ENCODE results near the gene COL26A1.

COL26A1 gene

DNA sequence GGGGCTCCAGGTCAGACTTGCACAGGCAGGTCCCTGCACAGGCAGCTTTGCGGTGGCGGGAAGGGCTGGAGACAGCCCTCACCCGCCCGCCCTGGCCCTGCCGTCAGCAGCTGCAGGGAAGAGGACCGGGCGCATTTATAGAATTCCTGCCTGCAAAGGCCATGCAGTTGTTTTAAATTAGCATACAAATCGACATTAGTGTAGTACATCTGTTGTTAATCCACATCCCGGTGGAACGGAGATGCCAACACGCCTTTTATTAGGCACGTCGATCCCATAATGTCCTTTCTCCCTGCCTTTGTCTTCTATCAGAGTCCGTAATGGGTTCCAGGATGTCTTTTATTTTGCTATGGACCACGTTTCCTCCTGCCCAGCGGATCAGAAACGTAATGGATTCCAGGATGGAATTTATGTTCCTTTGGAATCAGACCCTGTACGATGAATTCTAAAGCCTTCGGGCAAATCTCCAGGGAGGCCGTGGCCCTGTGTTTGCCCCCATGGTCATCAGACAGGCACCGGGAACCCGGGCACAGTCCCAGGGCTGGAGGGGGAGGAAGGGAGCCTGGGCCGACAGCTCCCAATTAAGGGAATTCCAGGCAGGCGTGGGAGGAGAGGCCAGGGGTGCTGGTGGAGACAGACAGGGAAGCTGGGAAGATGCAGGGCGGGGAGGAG, 123.9 kb downstream of the COL26A1 start:
- no peak for TF ChIP-seq POLR2AphosphoS5 (IDR thresholded peaks at IDR 0.05; ENCODE audit: low read depth, low read length)
- TF ChIP-seq FOXP2 (optimal IDR thresholded peaks at IDR 0.05; ENCODE audit: borderline replicate concordance, extremely low read depth, extremely low read length, insufficient read depth) = no peak

DNA sequence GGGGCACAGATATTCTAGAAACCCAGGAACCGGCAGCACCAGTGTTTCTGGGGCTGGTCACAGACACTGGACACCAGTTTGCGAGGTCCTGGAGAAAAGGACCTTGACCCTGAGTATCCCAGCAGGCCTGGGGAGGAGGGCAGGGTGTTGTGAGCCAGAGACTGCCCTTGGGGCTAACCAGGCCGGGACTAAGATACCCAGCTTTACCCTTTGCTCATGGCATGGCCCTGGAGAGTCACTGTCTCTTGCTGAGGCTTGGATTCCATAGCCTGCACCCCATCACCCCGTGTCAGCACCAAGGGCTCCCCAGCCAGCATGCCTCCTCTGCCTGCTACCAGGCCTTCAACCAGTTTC, 124.4 kb downstream of the COL26A1 start:
- TF ChIP-seq, protein P1, sequence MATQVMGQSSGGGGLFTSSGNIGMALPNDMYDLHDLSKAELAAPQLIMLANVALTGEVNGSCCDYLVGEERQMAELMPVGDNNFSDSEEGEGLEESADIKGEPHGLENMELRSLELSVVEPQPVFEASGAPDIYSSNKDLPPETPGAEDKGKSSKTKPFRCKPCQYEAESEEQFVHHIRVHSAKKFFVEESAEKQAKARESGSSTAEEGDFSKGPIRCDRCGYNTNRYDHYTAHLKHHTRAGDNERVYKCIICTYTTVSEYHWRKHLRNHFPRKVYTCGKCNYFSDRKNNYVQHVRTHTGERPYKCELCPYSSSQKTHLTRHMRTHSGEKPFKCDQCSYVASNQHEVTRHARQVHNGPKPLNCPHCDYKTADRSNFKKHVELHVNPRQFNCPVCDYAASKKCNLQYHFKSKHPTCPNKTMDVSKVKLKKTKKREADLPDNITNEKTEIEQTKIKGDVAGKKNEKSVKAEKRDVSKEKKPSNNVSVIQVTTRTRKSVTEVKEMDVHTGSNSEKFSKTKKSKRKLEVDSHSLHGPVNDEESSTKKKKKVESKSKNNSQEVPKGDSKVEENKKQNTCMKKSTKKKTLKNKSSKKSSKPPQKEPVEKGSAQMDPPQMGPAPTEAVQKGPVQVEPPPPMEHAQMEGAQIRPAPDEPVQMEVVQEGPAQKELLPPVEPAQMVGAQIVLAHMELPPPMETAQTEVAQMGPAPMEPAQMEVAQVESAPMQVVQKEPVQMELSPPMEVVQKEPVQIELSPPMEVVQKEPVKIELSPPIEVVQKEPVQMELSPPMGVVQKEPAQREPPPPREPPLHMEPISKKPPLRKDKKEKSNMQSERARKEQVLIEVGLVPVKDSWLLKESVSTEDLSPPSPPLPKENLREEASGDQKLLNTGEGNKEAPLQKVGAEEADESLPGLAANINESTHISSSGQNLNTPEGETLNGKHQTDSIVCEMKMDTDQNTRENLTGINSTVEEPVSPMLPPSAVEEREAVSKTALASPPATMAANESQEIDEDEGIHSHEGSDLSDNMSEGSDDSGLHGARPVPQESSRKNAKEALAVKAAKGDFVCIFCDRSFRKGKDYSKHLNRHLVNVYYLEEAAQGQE (IDR thresholded peaks at IDR 0.05; ENCODE audit: insufficient read depth in 1 of 2, low read depth in 2 of 2, low read length in 2 of 2) = no peak
- TF ChIP-seq POLR2AphosphoS5 (IDR thresholded peaks at IDR 0.05; ENCODE audit: low read depth, low read length) (no peak), SIN3A (IDR thresholded peaks at IDR 0.05; ENCODE audit: borderline replicate concordance, insufficient read depth, low read length) (no peak)

- no peak for TF ChIP-seq SIN3A (IDR thresholded peaks at IDR 0.05; ENCODE audit: borderline replicate concordance, insufficient read depth, low read length)
- TF ChIP-seq, protein P1 (IDR thresholded peaks at IDR 0.05; ENCODE audit: insufficient read depth in 1 of 2, low read depth in 2 of 2, low read length in 2 of 2) = no peak
- TF ChIP-seq POLR2AphosphoS5 (IDR thresholded peaks at IDR 0.05; ENCODE audit: low read depth, low read length) = no peak
- TF ChIP-seq FOXP2 (optimal IDR thresholded peaks at IDR 0.05; ENCODE audit: borderline replicate concordance, extremely low read depth, extremely low read length, insufficient read depth) = no peak
- TF ChIP-seq TAF1 (IDR thresholded peaks at IDR 0.05; ENCODE audit: borderline replicate concordance, insufficient read depth, low read length) = no peak
Measured at GRCh38 chr7:101487753-101488152, 125.1 kb downstream of the COL26A1 start.

DNA sequence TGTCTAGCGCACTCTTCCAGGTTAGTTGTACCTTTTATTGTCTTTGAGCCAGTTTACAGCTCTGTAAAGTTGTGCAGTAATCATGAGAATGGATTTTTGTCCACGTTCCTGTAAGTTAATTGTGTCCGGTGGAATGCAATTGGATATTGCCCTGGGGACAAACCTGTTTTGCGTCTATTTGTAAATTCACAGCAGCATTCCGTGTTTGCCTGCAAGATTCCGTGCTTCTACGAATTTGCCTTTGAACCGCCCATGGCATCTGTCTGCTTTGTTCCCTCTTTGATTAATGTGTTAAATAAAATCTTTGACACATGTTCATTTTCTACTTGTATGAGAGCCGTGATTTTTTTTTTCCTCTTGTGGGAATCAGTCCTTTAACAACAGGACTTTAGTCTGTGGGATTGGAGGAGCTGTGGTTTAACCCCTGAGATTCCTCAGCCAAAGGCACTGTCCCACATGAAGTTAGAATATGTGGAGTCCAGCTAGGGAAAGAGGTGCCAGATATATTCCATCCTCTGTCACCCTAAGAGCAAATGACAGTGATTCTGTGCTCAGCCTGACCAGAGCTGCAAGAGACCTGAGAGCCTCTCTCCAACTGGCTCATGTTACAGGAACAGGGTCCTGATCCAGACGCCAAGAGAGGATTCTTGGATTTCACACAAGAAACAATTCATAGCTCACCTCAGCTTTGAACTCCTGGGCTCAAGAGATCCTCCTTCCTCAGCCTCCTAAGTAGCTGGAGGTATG, 126.3 kb downstream of the COL26A1 start:
- TF ChIP-seq SIN3A (IDR thresholded peaks at IDR 0.05; ENCODE audit: borderline replicate concordance, insufficient read depth, low read length) = no peak
- TF ChIP-seq FOXP2 (optimal IDR thresholded peaks at IDR 0.05; ENCODE audit: borderline replicate concordance, extremely low read depth, extremely low read length, insufficient read depth) = no peak
- no peak for TF ChIP-seq POLR2AphosphoS5 (IDR thresholded peaks at IDR 0.05; ENCODE audit: low read depth, low read length)
- TF ChIP-seq, protein P1 (IDR thresholded peaks at IDR 0.05; ENCODE audit: insufficient read depth in 1 of 2, low read depth in 2 of 2, low read length in 2 of 2) = no peak
- TF ChIP-seq TAF1 (IDR thresholded peaks at IDR 0.05; ENCODE audit: borderline replicate concordance, insufficient read depth, low read length) = no peak

DNA sequence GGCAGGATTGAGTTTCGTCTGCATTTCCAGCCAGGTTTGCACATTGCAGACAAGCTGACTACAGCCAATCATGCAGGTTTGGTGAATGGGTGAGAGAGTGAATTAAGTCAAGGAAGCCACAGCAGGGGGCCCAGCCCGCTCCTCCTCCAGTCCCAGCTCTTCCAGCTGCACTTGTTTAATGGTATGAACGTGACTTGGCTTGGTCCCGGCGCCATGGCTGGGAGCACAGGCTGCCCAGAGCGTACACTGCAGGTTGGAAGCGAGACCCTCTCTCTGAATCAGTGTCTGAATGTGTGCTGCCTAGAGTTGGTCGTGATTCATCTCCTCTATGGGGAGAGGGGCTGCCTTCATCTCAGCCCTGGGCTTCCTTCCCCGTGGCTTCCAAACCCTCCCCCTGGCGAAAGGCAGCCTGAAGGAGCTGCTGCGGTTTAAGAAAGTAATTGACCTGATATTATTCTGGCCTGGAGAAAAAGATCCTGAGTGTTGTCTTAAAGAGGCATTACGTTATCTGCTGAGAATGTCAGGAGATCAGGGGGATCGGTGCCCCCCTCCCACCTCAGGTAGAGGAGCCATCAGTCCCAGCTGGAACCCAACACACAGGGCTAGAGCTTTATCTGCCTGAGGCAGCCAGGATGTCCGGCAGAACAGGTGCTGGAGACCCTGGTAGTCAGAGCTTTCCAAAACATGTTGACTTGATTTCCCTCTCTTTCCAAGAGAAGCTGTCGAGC, 132.1 kb downstream of the COL26A1 start:
- no peak for TF ChIP-seq TAF1 (IDR thresholded peaks at IDR 0.05; ENCODE audit: borderline replicate concordance, insufficient read depth, low read length)
- TF ChIP-seq POLR2AphosphoS5 (IDR thresholded peaks at IDR 0.05; ENCODE audit: low read depth, low read length) = no peak
- TF ChIP-seq, protein P1 (IDR thresholded peaks at IDR 0.05; ENCODE audit: insufficient read depth in 1 of 2, low read depth in 2 of 2, low read length in 2 of 2) = no peak
- no peak for TF ChIP-seq FOXP2 (optimal IDR thresholded peaks at IDR 0.05; ENCODE audit: borderline replicate concordance, extremely low read depth, extremely low read length, insufficient read depth)
- TF ChIP-seq SIN3A (IDR thresholded peaks at IDR 0.05; ENCODE audit: borderline replicate concordance, insufficient read depth, low read length) = no peak

Measured in PFSK-1 (cell line).